Measurements from ENCODE around the gene XRCC4. TPM values are rescaled to one million over a fixed set of nuclear protein-coding genes. Genes with fewer than 3 reads are reported as not detected.

Gene XRCC4
- total and polyA plus RNA-seq, 2 of the 8 experiments (the other 6 are each of a cell fraction or from before 2014, with no cell fraction given) = 3.0 to 8.3 TPM

GRCh38 chr5:83118976-83119375, 41.6 kb downstream of the XRCC4 start:
- Histone ChIP-seq H3K4ac (replicated peaks; ENCODE audit: insufficient read length, low read depth, low read length) (no peak overlapping the region), H4K5ac (ENCODE audit: insufficient read length, low read depth, low read length) (no peak overlapping the region), H3K18ac (ENCODE audit: extremely low read depth, low read length) (no peak overlapping the region), H3K27ac (ENCODE audit: low read depth, low read length) (no peak overlapping the region), H3K9ac (replicated peaks in 1 of 4; ENCODE audit: extremely low read depth in 1 of 4, low read depth in 3 of 4, low read length in 3 of 4) (no peak overlapping the region), H3K56ac (replicated peaks; ENCODE audit: insufficient read length, low read depth, low read length) (no peak overlapping the region), H3K9me3 (ENCODE audit: insufficient read depth in 2 of 2, low read depth in 1 of 2, low read length in 1 of 2) (peaks cover 0 to 2% of the 10 kb centered on the region in 2 experiments; a peak in 1 of 4 replicates), H3K23ac (ENCODE audit: insufficient read length) (no peak overlapping the region), H4K91ac (replicated peaks; ENCODE audit: insufficient read length, low read length) (no peak overlapping the region), H3K36me3 (ENCODE audit: control insufficient read depth in 2 of 4, insufficient read depth in 4 of 4, low read length in 3 of 4) (peaks cover 0 to 3% (median 0%) of the 10 kb centered on the region in 4 experiments; a peak in 2 of 8 replicates), H3K23me2 (ENCODE audit: low read depth, low read length) (no peaks in the 10 kb centered on the region), H3K4me1 (replicated peaks in 1 of 4; ENCODE audit: control insufficient read depth in 3 of 4, insufficient read depth in 4 of 4, low read length in 3 of 4) (no peaks in the 10 kb centered on the region), H2AK5ac (ENCODE audit: low read depth, low read length) (no peak overlapping the region), H2BK20ac (ENCODE audit: low read length) (no peak overlapping the region), H3K4me3 (ENCODE audit: extremely low read depth in 1 of 4, insufficient read depth in 2 of 4, low read depth in 3 of 4, low read length in 4 of 4) (no peak overlapping the region), H2BK12ac (ENCODE audit: low read depth, low read length) (no peak overlapping the region), H3K79me2 (ENCODE audit: control insufficient read depth in 1 of 2, insufficient read depth in 2 of 2, low read length in 2 of 2) (no peaks in the 10 kb centered on the region), H3K27me3 (replicated peaks in 1 of 4; ENCODE audit: control insufficient read depth in 3 of 4, extremely low read depth in 1 of 4, insufficient read depth in 3 of 4, low read length in 3 of 4) (no peaks in the 10 kb centered on the region), H3K14ac (ENCODE audit: insufficient read length) (no peak overlapping the region), H2BK5ac (ENCODE audit: low read depth, low read length) (no peak overlapping the region), H4K20me1 (replicated peaks in 1 of 2; ENCODE audit: control insufficient read depth in 1 of 2, insufficient read depth in 2 of 2, low read length in 2 of 2) (no peaks in the 10 kb centered on the region), H2BK120ac (replicated peaks; ENCODE audit: low read depth, low read length) (no peak overlapping the region), H3K79me1 (ENCODE audit: low read depth, low read length) (no peaks in the 10 kb centered on the region), H4K8ac (ENCODE audit: extremely low read depth, insufficient read depth, low read length) (no peak overlapping the region), H3K4me2 (ENCODE audit: insufficient read depth in 1 of 2, low read depth in 2 of 2, low read length in 2 of 2) (no peak overlapping the region), H2BK15ac (ENCODE audit: low read length) (no peak overlapping the region), H2AFZ (ENCODE audit: low read length) (no peak overlapping the region)
- POLR2A ChIA-PET (ENCODE audit: partially characterized antibody) = no interaction called here
- CTCF ChIA-PET (ENCODE audit: partially characterized antibody) = no interaction called here
- FAIRE-seq (no peak), DNase-seq (ENCODE audit: low read depth in 1 of 2, low spot score in 2 of 2) (no peak)
- 95% methylated on average over 1 of the region's 1 CpG; no CpG with 5 or more reads in 1 of the 2 experiments for WGBS, 2 experiments (ENCODE audit: extremely low coverage in 1 of 2, insufficient coverage in 1 of 2, insufficient read length in 1 of 2, insufficient replicate concordance in 2 of 2, low coverage in 1 of 2, low lambda C conversion rate in 2 of 2, missing lambda C conversion rate in 1 of 2)
- no peak for TF ChIP-seq CREB1 (IDR thresholded peaks at IDR 0.05)
- no peak for TF ChIP-seq CEBPB (IDR thresholded peaks at IDR 0.05; ENCODE audit: low read depth, low read length)
- TF ChIP-seq NRF1 (IDR thresholded peaks at IDR 0.05; ENCODE audit: low read depth, low read length) = no peak
- no peak for TF ChIP-seq KDM1A (IDR thresholded peaks at IDR 0.05; ENCODE audit: borderline replicate concordance, low read length)
